Naive thymus-derived CD8-positive, alpha-beta T cell (primary cell): ENCODE measurements around the gene SLK. TPM values are rescaled to one million over a fixed set of nuclear protein-coding genes. Genes with fewer than 3 reads are reported as not detected.

Experiments used
- ATAC-seq, 2 donors: fragments of 150-1000 bp; cut with Tn5 transposase in 1 of 2; sonication (Bioruptor Pico), chemical (Tn5 transposase) in 1 of 2; 1 replicate in 1 of 2; 2 replicates in 1 of 2; pipeline ENCODE4 v1.10.0; 2021; ENCODE audit warnings: mild to moderate bottlenecking in 2 of 2, moderate library complexity in 2 of 2
- POLR2A ChIA-PET: fragments of 350-600 bp; sonication (Branson Sonifier 250); formaldehyde crosslinking; loops from one replicate; lab custom pipeline; 2021; ENCODE audit warnings: antibody characterized with exemption; lab: Charles Lee
- DNase-seq, 10 donors: peaks; one replicate each; pipeline versions ENCODE4 v3.0.0 to v3.0.0-alpha.2; 2020 to 2022
- H3K27ac Mint-ChIP-seq, 10 donors: one replicate each; pipeline ENCODE4 v1.8.0; 2020 to 2022; ENCODE audit warnings: mild to moderate bottlenecking in 10 of 10, mixed read lengths in 10 of 10, moderate library complexity in 4 of 10, inconsistent platforms in 1 of 10
- H3K27me3 Mint-ChIP-seq, 5 donors: one replicate each; pipeline ENCODE4 v1.8.0; 2021 to 2022; ENCODE audit warnings: mixed read lengths in 5 of 5
- H3K36me3 Mint-ChIP-seq, 3 donors: one replicate each; pipeline ENCODE4 v1.8.0; 2020 to 2022; ENCODE audit warnings: mixed read lengths in 3 of 3, mild to moderate bottlenecking in 2 of 3, inconsistent platforms in 1 of 3
- H3K4me1 Mint-ChIP-seq, 4 donors: one replicate each; pipeline ENCODE4 v1.8.0; 2021 to 2022; ENCODE audit warnings: mixed read lengths in 4 of 4
- H3K4me3 Mint-ChIP-seq, 10 donors: one replicate each; pipeline ENCODE4 v1.8.0; 2020 to 2022; ENCODE audit warnings: mild to moderate bottlenecking in 10 of 10, mixed read lengths in 10 of 10, moderate library complexity in 6 of 10, inconsistent platforms in 1 of 10
- H3K9me3 Mint-ChIP-seq, 9 donors: one replicate each; pipeline ENCODE4 v1.8.0; 2020 to 2022; ENCODE audit warnings: mixed read lengths in 9 of 9, mild to moderate bottlenecking in 3 of 9, inconsistent platforms in 1 of 9, moderate library complexity in 1 of 9
- polyA plus RNA-seq, 3 donors: library from polyadenylated mRNA; unstranded; fragments of 300-500 nt; fragmentation: Illumina TruSeq; gene quantifications; one replicate each; pipeline ENCODE4 v1.2.3, GENCODE V29; 2021
- total RNA-seq, 8 experiments: library from RNA in 2 of 8; stranded (reverse) in 2 of 8; gene quantifications; one replicate each; pipeline ENCODE4 v1.2.3 and lab custom pipeline; 2021 to 2026

The SLK gene
- total and polyA plus RNA-seq, 5 experiments from 2014 or later = 5.0 to 36.6 (median 12.7) TPM

DNA sequence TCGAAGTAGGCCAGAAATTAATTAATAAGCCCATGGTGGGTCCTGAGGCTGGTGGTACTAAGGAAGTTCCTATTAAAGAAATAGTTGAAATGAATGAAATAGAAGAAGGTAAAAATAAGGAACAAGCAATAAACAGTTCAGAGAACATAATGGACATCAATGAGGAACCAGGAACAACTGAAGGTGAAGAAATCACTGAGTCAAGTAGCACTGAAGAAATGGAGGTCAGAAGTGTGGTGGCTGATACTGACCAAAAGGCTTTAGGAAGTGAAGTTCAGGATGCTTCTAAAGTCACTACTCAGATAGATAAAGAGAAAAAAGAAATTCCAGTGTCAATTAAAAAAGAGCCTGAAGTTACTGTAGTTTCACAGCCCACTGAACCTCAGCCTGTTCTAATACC is 36.0 kb downstream of the SLK start:
- H3K27ac Mint-ChIP-seq = peak overlapping the region in 6 of 10 donors; percentile 6 to 60 (median 38)
- H3K9me3 Mint-ChIP-seq = no peaks in the 10 kb centered on the region
- ATAC-seq = no peak
- H3K36me3 Mint-ChIP-seq = peaks cover 19 to 88% (median 33%) of the 10 kb centered on the region in 3 donors
- peaks cover 0 to 8% (median 4%) of the 10 kb centered on the region in 4 donors for H3K4me1 Mint-ChIP-seq
- no peak for DNase-seq
- no peaks in the 10 kb centered on the region for H3K27me3 Mint-ChIP-seq
- POLR2A ChIA-PET = no interaction called here
- H3K4me3 Mint-ChIP-seq = no peak overlapping the region

DNA sequence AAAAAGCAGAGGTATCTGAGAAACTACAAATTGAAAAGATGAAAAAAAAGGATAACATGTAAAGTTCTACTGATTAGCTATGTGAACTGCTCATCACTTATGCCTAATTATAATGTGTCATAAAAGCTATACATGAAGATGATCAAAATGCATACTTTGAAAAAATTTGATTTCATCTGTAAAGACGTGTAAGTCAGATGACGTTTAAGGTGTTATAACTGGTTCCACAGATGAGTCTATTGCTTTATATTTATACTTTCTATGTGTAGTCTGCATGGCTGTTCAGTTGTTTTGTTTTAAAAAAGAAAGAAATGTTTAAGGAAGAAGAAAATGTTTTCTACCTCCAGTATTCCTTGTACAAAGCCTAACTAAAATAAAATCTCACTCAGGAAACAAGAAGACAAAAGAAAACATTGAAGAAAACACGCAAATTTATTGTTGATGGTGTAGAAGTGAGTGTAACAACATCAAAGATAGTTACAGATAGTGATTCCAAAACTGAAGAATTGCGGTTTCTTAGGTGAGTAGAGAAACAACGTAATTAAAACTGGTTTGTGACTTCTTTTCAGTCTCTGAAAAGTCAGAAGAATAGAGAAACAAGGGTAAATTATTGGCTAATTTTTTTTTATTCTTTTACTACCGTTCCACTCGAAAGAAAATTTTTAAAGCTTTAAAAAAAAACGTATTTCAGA is 38.4 kb downstream of the SLK start:
- peaks cover 19 to 84% (median 27%) of the 10 kb centered on the region in 3 donors for H3K36me3 Mint-ChIP-seq
- H3K27me3 Mint-ChIP-seq = no peaks in the 10 kb centered on the region
- H3K27ac Mint-ChIP-seq = peak overlapping the region in 2 of 10 donors; percentile 44 to 53
- no peak overlapping the region for H3K4me3 Mint-ChIP-seq
- H3K9me3 Mint-ChIP-seq = no peaks in the 10 kb centered on the region
- ATAC-seq = no peak
- POLR2A ChIA-PET = interaction anchor here (1.2 kb wide), 1 partner anchor 116 kb away, joined by 5 read pairs; the partner anchor contains the start of gene SFR1
- no peak for DNase-seq
- peaks cover 0 to 9% (median 4%) of the 10 kb centered on the region in 4 donors for H3K4me1 Mint-ChIP-seq

GRCh38 chr10:104011904-104012303 is 45.0 kb downstream of the SLK start:
- POLR2A ChIA-PET = interaction anchor here (0.7 kb wide), 2 partner anchors 110 to 123 kb away, joined by 3 read pairs; partner anchors contain the start of gene SFR1
- peaks cover 0 to 2% (median under 1%) of the 10 kb centered on the region in 4 donors for H3K4me1 Mint-ChIP-seq
- H3K4me3 Mint-ChIP-seq = no peak overlapping the region
- no peak overlapping the region for H3K27ac Mint-ChIP-seq
- ATAC-seq (no peak), DNase-seq (no peak)
- peaks cover 0 to 62% (median 11%) of the 10 kb centered on the region in 3 donors for H3K36me3 Mint-ChIP-seq
- H3K27me3 Mint-ChIP-seq = no peaks in the 10 kb centered on the region
- H3K9me3 Mint-ChIP-seq = no peaks in the 10 kb centered on the region

- Mint-ChIP-seq H3K27me3 (no peaks in the 10 kb centered on the region), H3K4me3 (no peak overlapping the region), H3K9me3 (no peaks in the 10 kb centered on the region), H3K36me3 (peaks cover 0 to 70% (median 9%) of the 10 kb centered on the region in 3 donors), H3K4me1 (peaks cover 0 to 3% (median under 1%) of the 10 kb centered on the region in 4 donors), H3K27ac (peak overlapping the region in 2 of 10 donors; percentile 46 to 69)
- ATAC-seq (no peak), DNase-seq (no peak)
- POLR2A ChIA-PET = interaction anchor here (0.9 kb wide), 1 partner anchor 111 kb away, joined by 3 read pairs; no protein-coding TSS in a partner anchor
Observed at GRCh38 chr10:104013489-104013888, 46.5 kb downstream of the SLK start.

GRCh38 chr10:104014176-104014575 is 47.2 kb downstream of the SLK start:
- ATAC-seq (no peak), DNase-seq (no peak)
- POLR2A ChIA-PET = no interaction called here
- Mint-ChIP-seq H3K4me1 (peaks cover 0 to 3% (median under 1%) of the 10 kb centered on the region in 4 donors), H3K4me3 (no peak overlapping the region), H3K9me3 (no peaks in the 10 kb centered on the region), H3K27ac (peak overlapping the region in 1 of 10 donors; percentile 7), H3K27me3 (no peaks in the 10 kb centered on the region), H3K36me3 (peaks cover 0 to 72% (median 10%) of the 10 kb centered on the region in 3 donors)

DNA sequence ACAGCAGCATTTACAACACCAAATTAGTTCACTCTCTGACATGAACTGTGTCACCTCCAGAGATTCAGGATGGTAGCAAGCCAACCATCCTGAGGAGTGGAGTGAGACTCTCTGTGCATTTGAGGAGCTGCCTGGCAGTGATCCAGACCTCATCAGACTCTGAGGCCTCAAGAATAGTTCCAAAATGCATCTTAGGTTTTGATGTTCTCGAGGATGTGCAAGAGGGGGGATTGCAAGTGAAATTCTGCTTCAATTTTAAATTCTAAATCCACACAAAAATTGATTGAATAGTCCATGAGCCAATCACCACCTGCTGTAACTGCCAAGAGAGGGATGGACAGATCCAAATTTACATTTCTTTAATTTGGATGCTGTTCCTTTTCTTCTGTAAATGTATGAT is 49.7 kb downstream of the SLK start:
- Mint-ChIP-seq H3K36me3 (peaks cover under 1 to 76% (median 18%) of the 10 kb centered on the region in 3 donors), H3K27me3 (no peaks in the 10 kb centered on the region), H3K4me1 (peaks cover 0 to 3% (median under 1%) of the 10 kb centered on the region in 4 donors), H3K4me3 (no peak overlapping the region), H3K27ac (peak overlapping the region in 1 of 10 donors; percentile 84), H3K9me3 (no peaks in the 10 kb centered on the region)
- no peak for DNase-seq
- POLR2A ChIA-PET = no interaction called here
- ATAC-seq = no peak

GRCh38 chr10:104018471-104018870 is 51.5 kb downstream of the SLK start:
- POLR2A ChIA-PET = no interaction called here
- Mint-ChIP-seq H3K36me3 (peaks cover 15 to 81% (median 26%) of the 10 kb centered on the region in 3 donors), H3K4me1 (peaks cover 0 to 9% (median under 1%) of the 10 kb centered on the region in 4 donors), H3K4me3 (no peak overlapping the region), H3K27me3 (no peaks in the 10 kb centered on the region), H3K9me3 (no peaks in the 10 kb centered on the region), H3K27ac (no peak overlapping the region)
- no peak for ATAC-seq
- DNase-seq = no peak

GRCh38 chr10:104020020-104020419 is 53.1 kb downstream of the SLK start:
- no peaks in the 10 kb centered on the region for H3K27me3 Mint-ChIP-seq
- H3K9me3 Mint-ChIP-seq = no peaks in the 10 kb centered on the region
- POLR2A ChIA-PET = no interaction called here
- peak overlapping the region in 3 of 10 donors; percentile 5 to 43 (median 33) for H3K27ac Mint-ChIP-seq
- no peak overlapping the region for H3K4me3 Mint-ChIP-seq
- ATAC-seq = no peak
- no peak for DNase-seq
- peaks cover 26 to 87% (median 29%) of the 10 kb centered on the region in 3 donors for H3K36me3 Mint-ChIP-seq
- peaks cover 0 to 12% (median under 1%) of the 10 kb centered on the region in 4 donors for H3K4me1 Mint-ChIP-seq

DNA sequence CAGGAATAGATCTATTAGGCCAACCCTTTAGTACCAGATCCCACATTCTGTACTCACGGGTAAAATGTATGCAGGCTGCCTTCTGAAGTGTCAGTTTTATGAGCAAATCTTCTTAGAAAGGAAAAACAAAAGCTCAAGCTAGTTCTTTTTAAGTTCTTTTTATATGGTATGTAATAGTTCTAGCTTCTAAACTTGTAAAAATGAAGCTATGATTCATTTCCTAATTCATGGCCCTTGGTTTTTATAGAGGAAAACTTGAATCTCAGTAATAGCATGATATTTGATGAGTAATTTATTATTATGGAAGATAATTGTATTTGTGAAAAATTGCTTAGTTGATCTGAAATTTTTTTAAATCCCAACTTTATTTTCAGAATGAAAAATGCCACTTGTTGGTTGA is 54.3 kb downstream of the SLK start:
- POLR2A ChIA-PET = interaction anchor here (1.0 kb wide), 1 partner anchor 100 kb away, joined by 5 read pairs; no protein-coding TSS in a partner anchor
- H3K27me3 Mint-ChIP-seq = no peaks in the 10 kb centered on the region
- H3K4me1 Mint-ChIP-seq = peaks cover 0 to 12% (median 0%) of the 10 kb centered on the region in 4 donors
- DNase-seq = no peak
- H3K9me3 Mint-ChIP-seq = no peaks in the 10 kb centered on the region
- ATAC-seq = no peak
- H3K27ac Mint-ChIP-seq = peak overlapping the region in 1 of 10 donors; percentile 76
- H3K4me3 Mint-ChIP-seq = no peak overlapping the region
- peaks cover 26 to 95% (median 29%) of the 10 kb centered on the region in 3 donors for H3K36me3 Mint-ChIP-seq

DNA sequence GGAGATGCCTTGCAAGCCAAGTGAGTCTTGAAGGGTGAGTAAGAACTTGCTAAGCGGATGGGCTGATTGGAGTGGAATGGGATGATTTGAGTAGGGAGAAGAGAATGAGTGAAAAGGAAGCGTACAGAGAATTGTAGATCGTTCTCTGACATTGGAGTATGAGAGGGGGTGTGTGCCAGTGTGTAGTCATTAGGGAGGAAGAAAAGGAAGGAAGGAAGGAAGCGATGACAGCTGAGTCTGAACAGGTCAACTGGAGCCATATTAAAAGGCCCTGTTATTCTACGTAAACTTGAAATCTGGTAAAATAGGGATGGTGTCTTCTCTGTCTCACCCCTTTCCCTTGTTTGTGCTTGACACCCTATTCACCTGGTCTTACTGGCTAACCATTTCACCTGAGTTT is 55.1 kb downstream of the SLK start:
- H3K9me3 Mint-ChIP-seq = no peaks in the 10 kb centered on the region
- H3K27ac Mint-ChIP-seq = peak overlapping the region in 6 of 10 donors; percentile 8 to 76 (median 34)
- peaks cover 27 to 95% (median 29%) of the 10 kb centered on the region in 3 donors for H3K36me3 Mint-ChIP-seq
- peaks cover 0 to 12% (median 0%) of the 10 kb centered on the region in 4 donors for H3K4me1 Mint-ChIP-seq
- H3K4me3 Mint-ChIP-seq = peak overlapping the region in 1 of 10 donors; percentile 5
- ATAC-seq = no peak
- POLR2A ChIA-PET = no interaction called here
- no peaks in the 10 kb centered on the region for H3K27me3 Mint-ChIP-seq
- no peak for DNase-seq

DNA sequence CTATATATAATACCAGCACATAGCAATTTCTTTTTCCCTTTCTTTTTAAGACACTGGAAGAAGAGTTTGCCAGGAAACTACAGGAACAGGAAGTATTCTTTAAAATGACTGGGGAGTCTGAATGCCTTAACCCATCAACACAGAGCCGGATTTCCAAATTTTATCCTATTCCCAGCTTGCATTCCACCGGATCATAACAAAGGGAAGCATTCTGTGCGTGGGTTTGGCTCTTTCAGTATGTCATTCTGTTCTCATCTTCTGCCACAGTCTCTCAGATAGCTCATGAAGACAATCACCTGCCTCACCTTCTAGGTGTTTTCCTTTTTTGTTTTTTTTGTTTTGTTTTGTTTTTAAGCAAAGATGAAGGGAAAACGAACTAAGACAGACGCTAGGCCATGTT is 58.6 kb downstream of the SLK start:
- Mint-ChIP-seq H3K27me3 (no peaks in the 10 kb centered on the region), H3K4me3 (no peak overlapping the region), H3K9me3 (no peaks in the 10 kb centered on the region), H3K27ac (peak overlapping the region in 1 of 10 donors; percentile 38), H3K4me1 (peaks cover 0 to 13% (median 0%) of the 10 kb centered on the region in 4 donors), H3K36me3 (peaks cover 20 to 88% (median 29%) of the 10 kb centered on the region in 3 donors)
- ATAC-seq (no peak), DNase-seq (no peak)
- POLR2A ChIA-PET = no interaction called here

GRCh38 chr10:104026762-104027161 is 59.8 kb downstream of the SLK start:
- DNase-seq = no peak
- no peak for ATAC-seq

GRCh38 chr10:104028146-104028545 is 61.2 kb downstream of the SLK start:
- peak; percentile 68 to 91 for ATAC-seq
- no peaks in the 10 kb centered on the region for H3K27me3 Mint-ChIP-seq
- peaks cover 7 to 80% (median 18%) of the 10 kb centered on the region in 3 donors for H3K36me3 Mint-ChIP-seq

More at GRCh38 chr10:104026762-104027161, 59.8 kb downstream of the SLK start:
- no peak overlapping the region for H3K27ac Mint-ChIP-seq
- H3K36me3 Mint-ChIP-seq = peaks cover 16 to 82% (median 28%) of the 10 kb centered on the region in 3 donors
- peaks cover 0 to 12% (median 2%) of the 10 kb centered on the region in 4 donors for H3K4me1 Mint-ChIP-seq
- H3K27me3 Mint-ChIP-seq = no peaks in the 10 kb centered on the region
- POLR2A ChIA-PET = no interaction called here
- H3K9me3 Mint-ChIP-seq = no peaks in the 10 kb centered on the region
- H3K4me3 Mint-ChIP-seq = no peak overlapping the region

More at GRCh38 chr10:104028146-104028545, 61.2 kb downstream of the SLK start:
- POLR2A ChIA-PET = interaction anchor here (0.6 to 0.7 kb wide), 2 partner anchors 39 to 62 kb away, joined by 5 to 8 read pairs; no protein-coding TSS in a partner anchor
- Mint-ChIP-seq H3K9me3 (no peaks in the 10 kb centered on the region), H3K27ac (peak overlapping the region in 3 of 10 donors; percentile 4 to 58 (median 28)), H3K4me1 (peaks cover 0 to 7% (median 3%) of the 10 kb centered on the region in 4 donors), H3K4me3 (no peak overlapping the region)
- DNase-seq = peak in 1 of 10 donors; percentile 8
